Measurements from ENCODE around the gene CELF4. TPM values are rescaled to one million over a fixed set of nuclear protein-coding genes. Genes with fewer than 3 reads are reported as not detected.
A peak's percentile ranks its signal among the peaks of the same experiment; 100 is the strongest.

Gene CELF4
- 0.44 TPM for total RNA-seq (ENCODE audit: unreplicated experiment)
- long read RNA-seq, partial matches to known transcripts: 0 of 1 reads
- long read RNA-seq, other reads (novel, unspliced or antisense): 1 of 1 reads

DNA sequence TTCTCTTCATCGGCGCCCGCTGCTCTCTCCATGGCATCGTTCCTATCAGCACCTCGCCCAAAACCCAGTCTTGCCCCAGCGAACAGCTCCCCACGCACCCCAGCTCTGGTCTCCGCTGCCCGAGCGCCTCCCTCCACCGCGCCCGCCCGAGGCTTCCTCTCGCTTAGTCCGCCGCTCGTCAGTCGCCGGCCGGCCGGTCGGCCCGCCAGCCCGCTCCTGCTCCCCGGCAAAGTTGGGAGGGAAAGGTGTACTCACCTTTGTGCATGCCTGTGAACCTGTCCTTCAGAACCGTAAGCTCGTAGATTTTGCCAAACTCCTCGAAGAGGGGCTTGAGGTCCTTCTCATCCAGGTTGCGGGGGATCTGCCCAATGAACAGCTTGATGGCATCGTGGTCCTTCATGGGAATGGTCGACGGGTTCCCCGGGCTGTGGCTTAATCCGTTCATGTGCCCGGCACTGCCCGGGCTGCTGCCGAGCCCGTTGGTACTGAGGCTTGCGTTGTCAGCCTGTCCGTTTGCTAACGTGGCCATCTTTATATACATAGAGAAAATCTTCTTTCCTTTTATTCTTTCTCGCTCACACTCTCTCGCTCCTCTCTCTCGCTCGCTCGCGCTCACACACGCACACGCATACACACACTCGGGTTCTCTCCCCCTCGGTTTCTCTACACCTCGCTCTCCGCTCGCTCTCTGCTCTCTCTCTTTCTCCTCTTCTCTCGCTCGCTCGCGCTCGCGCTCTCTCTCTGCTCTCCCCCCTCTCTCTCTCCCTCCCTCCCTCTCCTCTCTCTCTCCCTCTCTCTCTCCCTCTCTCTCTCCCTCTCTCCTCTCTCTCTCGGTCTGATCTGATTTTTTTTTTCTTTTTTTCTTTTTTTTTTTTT lies at the start of gene CELF4:
TSS of gene CELF4 (minus strand) at position 698 of the 876 bp plus-strand sequence.
- DNase-seq (ENCODE audit: low spot score): peak; percentile 33
- Mint-ChIP-seq H3K27ac (ENCODE audit: unreplicated experiment) (peak within 1 kb of the TSS; percentile 70), H3K4me3 (ENCODE audit: unreplicated experiment) (peak within 1 kb of the TSS; percentile 91), H3K27me3 (ENCODE audit: unreplicated experiment) (peaks cover 11% of the 10 kb centered on the region), H3K36me3 (ENCODE audit: low read depth, unreplicated experiment) (no peaks in the 10 kb centered on the region), H3K9me3 (ENCODE audit: unreplicated experiment) (no peaks in the 10 kb centered on the region), H3K4me1 (ENCODE audit: unreplicated experiment) (peaks cover 7% of the 10 kb centered on the region)
- TF ChIP-seq, protein P1, sequence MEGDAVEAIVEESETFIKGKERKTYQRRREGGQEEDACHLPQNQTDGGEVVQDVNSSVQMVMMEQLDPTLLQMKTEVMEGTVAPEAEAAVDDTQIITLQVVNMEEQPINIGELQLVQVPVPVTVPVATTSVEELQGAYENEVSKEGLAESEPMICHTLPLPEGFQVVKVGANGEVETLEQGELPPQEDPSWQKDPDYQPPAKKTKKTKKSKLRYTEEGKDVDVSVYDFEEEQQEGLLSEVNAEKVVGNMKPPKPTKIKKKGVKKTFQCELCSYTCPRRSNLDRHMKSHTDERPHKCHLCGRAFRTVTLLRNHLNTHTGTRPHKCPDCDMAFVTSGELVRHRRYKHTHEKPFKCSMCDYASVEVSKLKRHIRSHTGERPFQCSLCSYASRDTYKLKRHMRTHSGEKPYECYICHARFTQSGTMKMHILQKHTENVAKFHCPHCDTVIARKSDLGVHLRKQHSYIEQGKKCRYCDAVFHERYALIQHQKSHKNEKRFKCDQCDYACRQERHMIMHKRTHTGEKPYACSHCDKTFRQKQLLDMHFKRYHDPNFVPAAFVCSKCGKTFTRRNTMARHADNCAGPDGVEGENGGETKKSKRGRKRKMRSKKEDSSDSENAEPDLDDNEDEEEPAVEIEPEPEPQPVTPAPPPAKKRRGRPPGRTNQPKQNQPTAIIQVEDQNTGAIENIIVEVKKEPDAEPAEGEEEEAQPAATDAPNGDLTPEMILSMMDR (IDR thresholded peaks at IDR 0.05; ENCODE audit: unreplicated experiment): no peak

- Mint-ChIP-seq H3K27ac (ENCODE audit: unreplicated experiment) (no peak overlapping the region), H3K4me3 (ENCODE audit: unreplicated experiment) (no peak overlapping the region), H3K4me1 (ENCODE audit: unreplicated experiment) (no peaks in the 10 kb centered on the region), H3K36me3 (ENCODE audit: low read depth, unreplicated experiment) (no peaks in the 10 kb centered on the region), H3K27me3 (ENCODE audit: unreplicated experiment) (peaks cover 3% of the 10 kb centered on the region), H3K9me3 (ENCODE audit: unreplicated experiment) (no peaks in the 10 kb centered on the region)
- TF ChIP-seq, protein P1 (IDR thresholded peaks at IDR 0.05; ENCODE audit: unreplicated experiment): no peak
- DNase-seq (ENCODE audit: low spot score): no peak
These were observed 47.6 kb upstream of the CELF4 start for GRCh38 chr18:37613253-37613565.

GRCh38 chr18:37612524-37613252 lies 47.1 kb upstream of the CELF4 start:
- no peaks in the 10 kb centered on the region for H3K9me3 Mint-ChIP-seq (ENCODE audit: unreplicated experiment)
- TF ChIP-seq, protein P1 (IDR thresholded peaks at IDR 0.05; ENCODE audit: unreplicated experiment): no peak
- peaks cover 3% of the 10 kb centered on the region for H3K27me3 Mint-ChIP-seq (ENCODE audit: unreplicated experiment)
- no peaks in the 10 kb centered on the region for H3K36me3 Mint-ChIP-seq (ENCODE audit: low read depth, unreplicated experiment)
- H3K27ac Mint-ChIP-seq (ENCODE audit: unreplicated experiment): no peak overlapping the region
- DNase-seq (ENCODE audit: low spot score): no peak
- H3K4me1 Mint-ChIP-seq (ENCODE audit: unreplicated experiment): no peaks in the 10 kb centered on the region
- no peak overlapping the region for H3K4me3 Mint-ChIP-seq (ENCODE audit: unreplicated experiment)

- no peak overlapping the region for H3K27ac Mint-ChIP-seq (ENCODE audit: unreplicated experiment)
- H3K36me3 Mint-ChIP-seq (ENCODE audit: low read depth, unreplicated experiment): no peaks in the 10 kb centered on the region
- TF ChIP-seq, protein P1 (IDR thresholded peaks at IDR 0.05; ENCODE audit: unreplicated experiment): no peak
- no peak overlapping the region for H3K4me3 Mint-ChIP-seq (ENCODE audit: unreplicated experiment)
- no peak for DNase-seq (ENCODE audit: low spot score)
- H3K4me1 Mint-ChIP-seq (ENCODE audit: unreplicated experiment): no peaks in the 10 kb centered on the region
- no peaks in the 10 kb centered on the region for H3K9me3 Mint-ChIP-seq (ENCODE audit: unreplicated experiment)
- H3K27me3 Mint-ChIP-seq (ENCODE audit: unreplicated experiment): peaks cover 3% of the 10 kb centered on the region
These were observed 46.1 kb upstream of the CELF4 start for GRCh38 chr18:37611614-37612279.

Measured in endothelial cell (in vitro differentiated cells).